ENCODE data around the gene EMP3.

Gene EMP3

DNA sequence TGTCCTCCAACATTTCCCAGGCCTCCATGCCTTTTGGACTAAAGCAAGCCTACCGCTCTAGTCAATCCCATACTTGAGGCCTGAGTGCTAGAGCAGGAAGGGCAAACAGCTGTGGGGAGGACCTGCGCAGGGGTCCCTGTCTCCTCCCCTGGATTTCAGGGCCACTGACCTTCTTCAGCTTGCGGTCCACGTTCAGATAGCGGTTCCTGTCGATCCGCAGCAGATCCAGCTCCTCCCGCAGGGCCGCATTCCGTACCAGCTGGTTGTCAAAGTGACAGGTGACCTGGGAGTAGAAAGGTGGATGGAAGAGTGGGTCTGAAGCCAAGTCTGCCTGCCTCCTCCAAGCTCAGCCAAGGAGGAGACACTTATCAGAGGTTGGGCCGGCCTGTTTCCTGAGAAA, 14.0 kb upstream of the EMP3 start:
- in situ Hi-C loops (cut with MboI; ENCODE audit: low sequenced_read_pairs): loop anchor here (10.0 kb wide), 1 partner anchor 273 kb away; no protein-coding TSS in a partner anchor

DNA sequence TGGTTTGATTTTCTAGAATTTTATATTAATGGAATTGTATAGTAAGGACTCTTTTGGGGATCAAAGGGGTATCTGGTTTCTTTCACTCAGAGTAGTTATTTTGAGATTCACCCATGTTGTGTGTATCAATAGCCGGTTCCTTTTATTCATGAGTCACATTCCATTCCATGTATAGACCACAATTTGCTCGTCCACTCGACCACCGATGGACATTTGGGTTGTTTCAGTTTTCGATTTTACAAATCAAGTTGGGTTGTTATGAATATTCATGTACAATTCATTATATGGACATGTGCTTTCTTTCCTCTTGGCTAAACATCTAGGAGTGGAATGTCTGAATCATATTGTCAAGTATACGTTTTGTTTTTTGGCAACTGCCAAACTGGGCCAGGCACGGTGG, 9.6 kb upstream of the EMP3 start:
- in situ Hi-C loops (cut with MboI; ENCODE audit: low sequenced_read_pairs): loop anchor here (10.0 kb wide), 1 partner anchor 269 kb away; no protein-coding TSS in a partner anchor

GRCh38 chr19:48317708-48317960, 7.7 kb upstream of the EMP3 start:
- in situ Hi-C loops (cut with MboI; ENCODE audit: low sequenced_read_pairs): loop anchor here (10.0 kb wide), 1 partner anchor 267 kb away; no protein-coding TSS in a partner anchor

DNA sequence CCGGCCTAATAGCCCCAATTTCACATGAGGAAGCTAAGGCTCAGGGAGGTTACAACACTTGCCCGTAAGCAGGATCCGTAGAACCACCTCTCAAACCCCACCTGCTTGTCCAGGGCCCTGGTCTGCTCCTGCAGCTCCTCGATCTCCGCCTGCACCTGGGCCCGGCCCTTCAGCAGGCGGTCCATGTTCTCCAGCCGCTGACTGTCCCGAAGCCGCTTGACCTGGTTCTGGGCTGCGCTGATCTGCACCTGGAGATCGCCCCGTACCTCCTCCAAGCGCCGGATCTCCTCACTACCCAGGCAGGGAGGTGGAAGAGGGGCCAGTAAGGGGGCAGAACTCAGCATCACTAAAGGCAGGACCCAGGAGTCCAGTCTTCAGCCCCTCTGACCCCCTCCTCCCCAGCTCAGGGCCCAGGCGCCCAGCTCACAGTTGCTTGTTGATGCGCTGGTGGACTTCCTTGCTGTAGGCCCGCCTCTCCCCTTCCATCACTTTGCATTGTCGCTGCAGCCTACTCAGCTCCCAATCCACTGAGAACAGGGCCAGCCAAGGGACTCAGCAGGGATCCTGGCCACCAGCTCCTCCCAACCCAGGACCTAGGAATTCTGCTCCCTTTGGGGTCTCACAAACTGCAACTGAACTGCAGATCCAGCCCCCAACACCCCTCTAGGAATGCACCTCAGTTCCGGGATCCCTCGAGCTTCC, 6.9 kb upstream of the EMP3 start:
- in situ Hi-C loops (cut with MboI; ENCODE audit: low sequenced_read_pairs): loop anchor here (10.0 kb wide), 1 partner anchor 266 kb away; no protein-coding TSS in a partner anchor

DNA sequence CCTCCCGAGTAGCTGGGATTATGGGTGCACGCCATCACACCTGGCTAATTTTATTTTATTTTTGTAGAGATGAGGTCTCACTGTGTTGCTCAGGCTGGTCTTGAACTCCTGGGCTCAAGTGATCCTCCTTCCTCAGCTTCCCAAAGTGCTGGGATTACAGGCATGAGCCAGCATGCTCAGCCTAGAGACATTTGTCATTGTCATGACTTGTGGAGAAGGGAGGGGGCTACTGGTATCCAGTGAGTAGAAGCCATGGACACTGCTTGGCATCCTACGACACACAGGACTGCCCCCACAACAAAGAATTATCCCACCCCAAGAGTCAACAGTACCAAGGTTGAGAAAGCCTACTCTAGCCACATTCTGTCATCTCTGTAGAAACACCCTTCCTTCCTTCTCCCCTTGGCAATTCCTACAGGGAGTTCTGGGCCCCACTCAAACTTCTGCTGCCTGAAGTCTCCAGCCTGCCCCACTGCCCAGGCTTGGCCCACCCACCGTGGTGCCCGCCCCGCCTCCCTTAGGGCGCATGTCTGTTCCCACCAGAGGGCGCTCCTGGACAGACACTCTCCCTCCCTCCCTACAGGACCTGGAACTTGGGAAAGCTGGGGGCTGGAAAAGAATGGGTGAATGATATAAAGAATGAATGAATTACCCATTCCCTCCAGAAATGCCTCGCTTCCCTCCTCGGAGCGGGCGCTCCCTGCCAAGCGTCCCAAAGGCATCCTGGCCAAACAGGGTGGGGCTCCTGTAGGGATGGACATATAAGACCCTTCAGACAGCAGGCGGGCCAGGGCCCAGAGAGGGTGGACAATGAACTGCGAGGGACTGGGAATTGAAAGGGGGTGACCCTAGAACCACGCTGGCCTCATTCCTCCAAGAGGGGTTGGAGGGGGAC, 5.5 kb upstream of the EMP3 start:
- in situ Hi-C loops (cut with MboI; ENCODE audit: low sequenced_read_pairs): loop anchor here (10.0 kb wide), 1 partner anchor 265 kb away; no protein-coding TSS in a partner anchor

DNA sequence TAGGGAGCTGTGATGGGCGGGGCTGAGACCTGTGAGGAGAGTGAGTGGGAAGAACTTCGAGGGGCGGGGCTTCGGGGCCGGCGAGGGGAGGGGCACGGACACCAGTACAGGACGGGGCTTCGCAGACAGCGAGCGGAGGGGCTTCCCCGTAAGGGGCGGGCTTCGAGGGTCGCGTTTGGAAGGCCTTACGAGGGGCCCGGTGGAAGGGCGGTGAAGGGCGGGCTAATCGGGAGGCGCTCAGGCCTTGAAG, 4.1 kb upstream of the EMP3 start:
- in situ Hi-C loops (cut with MboI; ENCODE audit: low sequenced_read_pairs): no loop called here

- in situ Hi-C loops (cut with MboI; ENCODE audit: low sequenced_read_pairs): no loop called here
These were observed 3.4 kb upstream of the EMP3 start for GRCh38 chr19:48321622-48322591.

DNA sequence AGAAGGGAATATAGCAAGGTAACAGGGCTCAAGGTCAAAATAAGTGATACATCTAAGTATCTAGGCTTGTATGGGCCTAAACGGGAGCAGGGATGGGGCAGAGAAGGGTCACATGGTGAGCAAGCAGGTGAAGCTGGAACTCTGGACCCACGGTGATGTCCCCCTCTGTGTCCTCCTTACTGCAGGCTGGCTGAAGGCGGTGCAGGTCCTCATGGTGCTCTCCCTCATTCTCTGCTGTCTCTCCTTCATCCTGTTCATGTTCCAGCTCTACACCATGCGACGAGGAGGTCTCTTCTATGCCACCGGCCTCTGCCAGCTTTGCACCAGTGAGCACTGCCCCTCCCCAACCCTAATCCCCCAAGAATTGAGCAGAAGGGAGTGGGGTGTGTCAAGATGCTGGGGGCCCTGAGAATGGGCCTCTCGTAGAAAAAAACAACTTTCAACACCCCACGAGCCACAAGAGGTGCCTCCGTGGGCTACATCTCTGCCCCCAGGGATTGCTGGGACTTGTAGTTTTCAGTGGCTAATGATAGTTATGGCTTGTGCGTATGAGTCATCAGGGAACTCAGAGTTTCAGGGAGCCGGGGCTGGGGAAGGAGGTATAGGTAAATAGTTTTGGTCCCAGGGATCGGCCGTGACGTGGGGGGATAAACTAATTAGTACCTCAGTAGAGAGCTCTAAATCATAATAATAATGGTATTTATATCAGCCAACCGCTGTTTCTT, 4.0 kb downstream of the EMP3 start:
- in situ Hi-C loops (cut with MboI; ENCODE audit: low sequenced_read_pairs): no loop called here

- in situ Hi-C loops (cut with MboI; ENCODE audit: low sequenced_read_pairs): no loop called here
These were observed 4.8 kb downstream of the EMP3 start for GRCh38 chr19:48330012-48330681.

DNA sequence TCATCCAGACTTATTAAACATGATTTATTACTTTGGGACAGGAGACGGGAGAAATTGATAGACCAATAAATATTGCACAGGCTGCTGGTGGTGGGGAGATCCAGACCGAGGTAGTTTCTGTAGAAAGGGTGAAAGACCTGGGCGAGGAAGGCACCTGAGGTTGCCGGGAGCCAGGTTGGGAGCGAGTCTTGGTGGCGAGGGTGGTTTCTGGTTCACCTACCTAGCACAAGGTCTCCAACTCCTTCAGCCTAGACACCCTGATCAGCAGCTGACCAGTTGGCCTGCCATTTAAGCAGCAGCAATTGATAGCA, 7.0 kb downstream of the EMP3 start:
- in situ Hi-C loops (cut with MboI; ENCODE audit: low sequenced_read_pairs): no loop called here

GRCh38 chr19:48332662-48333466, 7.5 kb downstream of the EMP3 start:
- in situ Hi-C loops (cut with MboI; ENCODE audit: low sequenced_read_pairs): no loop called here

DNA sequence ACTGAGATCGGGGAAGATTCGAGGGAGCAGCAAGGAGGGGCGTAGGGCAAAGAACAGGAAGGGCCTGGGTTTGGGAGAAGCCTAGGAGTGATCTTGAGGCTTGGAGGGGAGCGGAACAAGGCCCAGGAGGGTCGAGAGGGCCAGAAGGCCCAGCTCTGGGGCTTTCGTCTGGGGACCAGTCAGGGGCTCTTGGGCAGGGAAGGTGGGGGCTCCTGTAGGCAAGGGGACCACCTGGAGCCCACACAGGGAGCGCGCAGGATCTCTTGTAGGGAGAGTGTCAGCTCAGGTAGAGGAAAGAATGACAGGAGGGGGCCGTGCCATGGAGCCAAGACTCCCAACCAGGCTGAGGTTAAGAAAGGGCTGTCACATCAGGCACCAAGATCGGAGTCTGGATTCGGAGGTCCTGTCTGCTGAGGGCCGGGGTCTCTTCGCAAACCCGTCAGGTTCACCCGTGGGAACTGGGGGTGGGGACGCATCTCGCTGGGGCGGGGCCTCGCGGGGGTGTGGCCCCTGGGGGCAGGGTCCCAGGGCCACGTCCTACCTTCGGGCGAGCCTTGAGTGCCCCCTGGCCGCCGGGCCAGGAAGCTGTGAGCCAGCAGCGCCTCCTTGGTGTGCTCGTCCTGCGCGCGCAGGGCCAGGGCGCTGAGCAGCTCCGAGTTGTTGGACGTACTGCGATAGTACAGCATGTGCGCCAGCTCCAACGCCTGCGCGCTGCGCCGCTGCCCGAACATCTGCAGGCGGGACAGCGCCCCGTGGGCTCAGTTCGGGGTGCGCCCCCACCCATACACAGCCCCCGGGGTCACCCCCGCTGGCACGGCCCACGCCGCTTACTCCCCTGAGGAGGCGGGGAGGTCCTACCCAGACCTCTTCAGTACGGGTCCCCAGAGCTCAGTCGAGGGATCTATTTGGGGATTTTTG, 8.4 kb downstream of the EMP3 start:
- in situ Hi-C loops (cut with MboI; ENCODE audit: low sequenced_read_pairs): no loop called here

DNA sequence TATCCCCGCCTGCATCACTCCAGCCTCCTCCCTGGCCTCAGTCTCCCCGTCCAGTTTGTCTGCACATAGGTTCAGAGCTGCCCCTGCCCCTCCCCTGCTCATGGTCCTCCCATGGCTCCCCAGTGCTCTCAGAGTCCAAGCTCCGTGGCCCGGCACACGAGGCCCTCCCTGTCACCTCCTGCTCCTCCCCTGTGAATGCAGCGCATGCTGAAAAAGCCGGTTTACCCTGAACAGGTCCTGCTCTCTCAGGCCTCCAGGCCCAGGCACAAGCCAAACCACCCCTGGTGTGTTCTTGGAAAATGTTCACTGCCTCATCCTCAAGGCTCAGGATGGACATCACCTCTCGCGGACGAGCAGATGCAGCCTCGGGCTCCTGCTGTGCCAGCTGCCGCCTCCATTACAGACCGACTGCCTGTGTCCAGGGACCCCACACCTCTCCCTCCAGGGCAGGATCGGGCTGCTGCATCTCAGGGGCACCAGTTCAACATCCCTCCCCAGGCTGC, 13.0 kb downstream of the EMP3 start:
- in situ Hi-C loops (cut with MboI; ENCODE audit: low sequenced_read_pairs): no loop called here

DNA sequence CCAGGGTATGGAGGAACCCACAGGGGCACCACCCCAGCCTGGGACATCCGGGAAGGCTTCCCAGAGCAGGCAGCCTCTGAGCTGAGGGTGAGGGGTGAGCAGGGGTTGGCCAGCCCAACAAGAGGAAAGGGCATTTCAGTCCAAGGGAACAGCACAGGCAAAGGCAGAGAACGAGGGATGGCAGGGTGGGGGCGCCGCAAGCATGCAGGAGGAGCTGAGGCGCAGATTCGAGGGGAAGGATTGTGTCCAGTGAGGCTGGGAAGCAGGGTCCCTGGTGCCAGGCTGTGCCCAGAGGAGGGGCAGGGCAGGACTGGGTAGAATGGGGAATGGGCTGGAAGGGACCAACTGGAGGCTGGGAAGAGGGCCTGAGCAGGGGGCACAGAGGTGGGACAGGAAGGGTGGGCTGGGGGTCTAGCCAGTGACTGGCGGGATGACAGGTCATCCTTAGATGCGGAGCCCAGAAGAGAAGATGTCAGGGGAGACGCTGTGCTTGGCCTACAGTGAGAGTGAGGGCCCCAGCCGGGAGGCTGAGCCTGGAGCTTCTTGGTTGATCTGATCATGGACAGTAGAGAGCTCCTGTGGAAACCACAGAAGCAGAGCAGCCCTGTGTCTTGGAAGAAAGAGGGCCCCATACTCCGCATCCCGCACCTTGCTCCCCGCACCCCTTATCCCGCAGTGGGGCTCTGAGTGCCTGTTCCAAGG, 13.6 kb downstream of the EMP3 start:
- in situ Hi-C loops (cut with MboI; ENCODE audit: low sequenced_read_pairs): no loop called here

GRCh38 chr19:48340995-48341394, 15.6 kb downstream of the EMP3 start:
- in situ Hi-C loops (cut with MboI; ENCODE audit: low sequenced_read_pairs): no loop called here

GRCh38 chr19:48341515-48342413, 16.4 kb downstream of the EMP3 start:
- in situ Hi-C loops (cut with MboI; ENCODE audit: low sequenced_read_pairs): no loop called here

- in situ Hi-C loops (cut with MboI; ENCODE audit: low sequenced_read_pairs): no loop called here
These were observed 17.0 kb downstream of the EMP3 start for GRCh38 chr19:48342414-48342738.

Measured in HL-60/S4 (cell line).